Stromal cell of bone marrow (primary cell): Measurements from ENCODE around the gene NTM.

Experiments
- DNase-seq: peaks from one replicate; pipeline ENCODE4 v3.0.0-alpha.2; 2012; ENCODE audit warnings: low read depth

The NTM gene

GRCh38 chr11:131499199-131499598 is 128.8 kb downstream of the NTM start:
- no peak for DNase-seq

- no peak for DNase-seq
Measured at GRCh38 chr11:131503017-131503416, 132.6 kb downstream of the NTM start.

- DNase-seq: no peak
Measured at GRCh38 chr11:131504199-131504949, 134.0 kb downstream of the NTM start.

GRCh38 chr11:131506348-131506747 is 135.9 kb downstream of the NTM start:
- no peak for DNase-seq

DNA sequence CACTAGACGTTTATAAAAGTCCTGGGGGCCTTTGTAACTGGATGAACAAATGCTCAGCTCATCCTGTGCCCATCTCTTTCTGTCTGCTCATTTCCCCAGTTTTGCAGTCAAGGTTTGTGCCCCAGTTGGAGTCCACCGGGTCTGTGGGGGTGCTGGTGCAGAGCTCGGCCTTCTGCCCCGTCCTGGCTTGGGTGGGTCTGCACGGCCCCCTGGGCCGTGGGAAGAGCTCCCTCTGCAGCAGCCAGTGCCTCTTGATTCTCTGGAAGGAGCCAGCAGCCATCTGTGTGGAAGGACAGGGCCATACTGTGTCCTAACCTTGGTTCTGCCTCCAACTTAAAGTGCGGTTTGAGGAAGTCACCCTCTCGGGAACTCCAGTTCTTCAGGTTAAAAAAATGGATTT is 140.2 kb downstream of the NTM start:
- no peak for DNase-seq

DNA sequence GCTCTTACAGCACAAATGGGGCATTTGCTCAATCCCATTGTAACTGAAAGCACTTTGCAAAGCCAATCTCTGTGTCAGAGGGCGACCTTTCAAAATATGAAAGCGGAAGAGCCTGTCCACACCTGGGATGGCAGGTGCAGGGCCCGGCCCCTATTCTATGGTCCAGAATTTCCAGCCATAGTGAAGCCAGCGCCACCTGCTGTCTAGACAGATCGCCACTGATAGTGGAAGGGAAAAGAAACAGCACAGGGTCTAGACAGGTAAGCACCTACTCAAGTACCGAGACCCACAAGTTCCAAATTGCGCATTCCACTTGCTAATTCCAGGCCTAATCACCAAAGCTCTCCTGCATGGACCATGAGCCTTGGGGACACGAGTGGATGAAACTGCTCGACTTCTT is 141.4 kb downstream of the NTM start:
- no peak for DNase-seq

DNA sequence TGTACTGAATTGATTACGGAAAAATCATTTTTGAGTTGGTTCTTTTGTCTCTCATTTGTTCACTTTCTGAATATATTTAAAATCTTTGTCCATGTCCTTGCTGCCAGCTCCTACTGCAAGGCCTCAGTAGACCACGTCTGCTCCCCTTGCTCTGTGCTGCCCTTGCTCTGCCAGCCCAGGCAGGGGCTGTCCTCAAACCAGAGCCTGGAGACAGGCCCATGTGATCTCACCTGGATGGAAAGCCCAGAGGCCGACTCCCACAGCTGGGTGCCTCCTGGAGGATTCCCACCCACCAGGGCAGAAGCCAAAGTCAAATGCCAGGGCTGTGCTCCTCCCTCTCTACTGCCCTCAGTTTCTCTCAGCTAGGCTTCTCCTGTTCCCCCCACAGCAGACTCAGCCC is 141.8 kb downstream of the NTM start:
- DNase-seq: no peak

GRCh38 chr11:131514062-131514461 is 143.6 kb downstream of the NTM start:
- no peak for DNase-seq

DNA sequence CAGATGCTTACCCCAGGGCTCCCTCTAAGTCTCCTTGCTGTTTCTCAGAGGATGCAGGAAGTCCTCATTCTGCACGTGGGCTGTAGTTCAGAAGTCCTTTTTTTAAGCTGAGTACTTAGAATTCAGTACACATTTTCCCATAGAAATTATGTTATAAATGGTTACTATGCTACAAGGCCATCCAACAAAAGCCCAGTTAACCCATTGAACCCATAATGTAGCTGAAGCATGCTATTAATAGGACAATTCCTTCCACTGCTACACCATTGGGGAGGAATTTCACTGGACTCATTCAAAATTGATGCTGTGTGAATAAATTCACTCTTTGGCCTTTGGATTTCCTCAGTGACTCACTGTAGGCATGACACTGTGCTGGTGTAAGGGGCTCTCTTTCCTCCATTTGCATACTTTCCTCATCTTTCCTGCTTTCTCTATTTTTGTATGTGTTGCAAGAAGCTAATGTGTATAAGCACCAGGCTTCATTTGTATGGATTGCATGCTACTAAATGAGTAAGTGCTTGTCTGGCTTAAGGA is 148.0 kb downstream of the NTM start:
- DNase-seq: no peak

- no peak for DNase-seq
Measured at GRCh38 chr11:131522851-131523250, 152.4 kb downstream of the NTM start.

- DNase-seq: no peak
Measured at GRCh38 chr11:131530407-131530806, 160.0 kb downstream of the NTM start.

- DNase-seq: no peak
Measured at GRCh38 chr11:131533149-131533548, 162.7 kb downstream of the NTM start.

DNA sequence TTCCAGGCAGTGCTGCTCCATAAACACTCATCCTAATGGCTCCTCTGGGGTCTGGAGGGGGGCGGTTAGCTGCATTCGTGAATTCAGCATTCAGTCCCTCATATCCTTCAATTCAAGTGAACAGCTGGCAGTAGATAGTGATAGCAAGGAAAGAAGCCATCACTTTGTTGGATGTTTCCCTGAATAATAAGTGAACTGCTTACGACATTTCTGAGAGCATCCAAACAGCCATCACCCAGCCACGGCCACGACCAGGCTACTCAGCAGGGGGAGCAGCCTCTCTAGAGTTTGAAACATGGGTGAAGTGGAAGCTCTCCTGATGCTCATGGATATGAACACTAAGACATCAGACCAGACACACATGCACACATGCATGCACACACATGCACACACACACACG is 163.6 kb downstream of the NTM start:
- DNase-seq: no peak

GRCh38 chr11:131534611-131535010 is 164.2 kb downstream of the NTM start:
- DNase-seq: no peak

GRCh38 chr11:131536159-131536558 is 165.7 kb downstream of the NTM start:
- DNase-seq: no peak

DNA sequence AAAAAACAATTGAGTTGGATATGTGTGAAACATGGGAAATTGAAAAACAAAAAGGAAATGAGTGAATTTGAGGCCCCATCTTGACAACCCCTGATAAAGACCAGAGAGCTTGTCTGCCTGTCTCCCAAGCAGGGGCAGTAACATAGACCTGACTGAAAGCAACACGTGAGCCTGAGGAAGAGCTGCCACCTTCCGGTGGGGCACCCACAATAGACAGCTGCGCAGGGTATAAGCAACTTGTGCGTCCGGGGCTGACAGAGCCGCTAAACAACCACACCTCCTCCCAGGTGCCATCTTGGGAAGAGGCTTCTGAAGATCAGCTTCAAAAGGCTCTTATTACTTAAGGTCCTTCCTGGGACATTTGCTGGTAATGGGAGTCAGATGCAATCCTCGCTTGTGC is 166.8 kb downstream of the NTM start:
- DNase-seq: no peak

GRCh38 chr11:131537748-131538147 is 167.3 kb downstream of the NTM start:
- DNase-seq: no peak

DNA sequence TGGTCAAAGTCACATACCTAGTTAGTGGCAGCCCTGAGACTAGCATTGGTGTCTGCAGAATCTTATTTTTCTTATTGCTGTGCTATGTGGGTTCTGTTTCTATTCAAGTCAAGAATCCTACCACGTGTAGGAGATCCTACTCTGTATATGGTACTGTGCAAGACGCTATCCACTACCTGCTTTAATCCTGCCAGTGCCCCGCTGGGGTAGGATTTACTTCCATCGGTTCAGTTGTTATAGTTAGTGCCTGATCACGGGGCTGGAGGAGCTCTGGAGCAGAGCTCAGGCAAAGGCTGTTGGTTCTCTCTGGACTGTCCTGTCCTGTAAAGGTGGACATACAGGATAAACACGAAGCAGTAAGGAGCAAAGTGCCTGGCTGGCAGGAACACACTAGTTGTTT is 167.9 kb downstream of the NTM start:
- DNase-seq: no peak

DNA sequence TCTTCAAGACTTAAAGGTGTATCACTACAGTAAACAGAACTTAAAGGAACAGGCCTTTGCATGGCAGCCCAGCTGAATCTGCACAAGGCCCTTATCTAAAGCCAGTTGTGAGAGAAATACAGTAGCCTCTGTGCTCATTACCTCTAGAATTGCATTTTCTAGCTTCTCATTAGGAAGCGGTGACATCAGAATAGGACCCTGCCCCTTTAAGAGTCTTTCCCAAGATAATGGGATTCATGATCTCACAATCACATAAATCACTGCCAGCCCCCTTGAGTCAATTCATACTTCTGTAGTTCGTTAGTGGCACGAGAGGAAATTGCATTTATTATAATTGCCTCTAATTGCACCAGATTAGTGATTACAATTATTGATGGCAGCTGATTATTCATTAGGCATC is 170.3 kb downstream of the NTM start:
- no peak for DNase-seq

- DNase-seq: no peak
Measured at GRCh38 chr11:131543389-131544025, 173.1 kb downstream of the NTM start.

DNA sequence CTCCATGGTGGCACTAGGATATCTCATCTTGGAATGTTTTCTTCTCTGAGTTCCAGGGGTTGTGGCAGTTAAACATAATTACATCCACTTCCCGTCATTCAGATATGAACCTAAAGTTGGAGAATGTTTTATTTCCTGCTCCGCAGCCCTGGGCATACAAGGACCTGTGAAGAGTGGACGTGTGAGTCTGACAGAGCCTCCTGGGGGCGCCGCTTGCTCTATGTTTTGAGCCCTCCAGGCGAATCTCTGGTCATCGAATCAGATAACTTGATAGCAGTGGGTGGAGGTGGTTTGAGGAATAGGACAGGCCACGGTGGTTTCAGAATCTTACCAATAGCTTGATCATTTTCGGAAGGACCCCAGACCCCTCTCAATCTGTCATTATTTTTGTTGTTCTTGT is 174.2 kb downstream of the NTM start:
- DNase-seq: no peak

DNA sequence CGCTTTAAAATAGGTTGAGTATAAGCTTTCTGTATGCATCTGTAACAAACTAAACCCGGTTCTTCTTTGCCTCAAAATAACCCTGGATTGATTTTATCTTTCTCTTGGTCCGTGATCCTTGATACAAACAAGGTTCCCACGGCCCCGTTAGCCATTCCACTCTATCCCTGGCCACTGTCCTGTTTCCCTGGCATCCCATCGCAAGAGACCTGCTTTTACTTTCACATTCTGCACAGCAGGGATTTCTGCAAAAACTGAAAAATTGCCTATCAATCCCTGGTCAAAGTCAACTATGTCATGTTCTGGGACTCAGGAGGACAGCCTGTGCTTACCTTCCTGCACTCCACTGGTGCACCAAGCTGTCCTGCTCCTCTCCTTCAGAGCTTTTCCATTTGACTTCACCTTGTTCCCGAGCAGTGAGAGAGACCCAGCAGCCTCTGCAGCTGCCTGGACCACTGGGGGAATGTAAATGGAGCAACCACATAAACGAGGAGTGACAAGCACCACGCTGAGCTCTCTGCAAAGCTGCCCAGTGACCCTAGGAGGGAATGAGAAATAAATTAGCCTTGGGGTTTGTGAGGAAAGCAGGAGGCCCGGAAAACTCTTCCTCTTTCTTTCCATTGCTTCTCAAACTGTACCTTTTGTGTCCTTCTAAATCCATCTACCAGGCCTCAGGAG is 175.9 kb downstream of the NTM start:
- DNase-seq: no peak

- no peak for DNase-seq
Measured at GRCh38 chr11:131549099-131549498, 178.7 kb downstream of the NTM start.
